ENCODE data around the gene EEPD1.

The EEPD1 gene

GRCh38 chr7:36283181-36283580, 130.1 kb downstream of the EEPD1 start:
- no peak for DNase-seq

GRCh38 chr7:36283711-36284130, 130.7 kb downstream of the EEPD1 start:
- no peak for DNase-seq

GRCh38 chr7:36284456-36285090, 131.5 kb downstream of the EEPD1 start:
- DNase-seq = no peak

- no peak for DNase-seq
Observed at GRCh38 chr7:36285276-36285675, 132.2 kb downstream of the EEPD1 start.

- peak; percentile 24 for DNase-seq
Observed at GRCh38 chr7:36286226-36286625, 133.2 kb downstream of the EEPD1 start.

GRCh38 chr7:36286688-36287087, 133.6 kb downstream of the EEPD1 start:
- DNase-seq = no peak

- no peak for DNase-seq
Observed at GRCh38 chr7:36287371-36288241, 134.6 kb downstream of the EEPD1 start.

- no peak for DNase-seq
Observed at GRCh38 chr7:36288501-36288900, 135.4 kb downstream of the EEPD1 start.

GRCh38 chr7:36289833-36290661, 137.0 kb downstream of the EEPD1 start:
- no peak for DNase-seq

GRCh38 chr7:36291387-36292316, 138.6 kb downstream of the EEPD1 start:
- DNase-seq = peak; percentile 71

GRCh38 chr7:36295090-36295489, 142.0 kb downstream of the EEPD1 start:
- DNase-seq = no peak

GRCh38 chr7:36296284-36296683, 143.2 kb downstream of the EEPD1 start:
- DNase-seq = no peak

GRCh38 chr7:36297364-36298009, 144.4 kb downstream of the EEPD1 start:
- DNase-seq = no peak

- DNase-seq = no peak
Observed at GRCh38 chr7:36298106-36298505, 145.1 kb downstream of the EEPD1 start.

- DNase-seq = no peak
Observed at GRCh38 chr7:36299223-36299774, 146.2 kb downstream of the EEPD1 start.

GRCh38 chr7:36299823-36300341, 146.8 kb downstream of the EEPD1 start:
- DNase-seq = no peak

GRCh38 chr7:36300696-36301350, 147.8 kb downstream of the EEPD1 start:
- DNase-seq = no peak

GRCh38 chr7:36301914-36302771, 149.1 kb downstream of the EEPD1 start:
- DNase-seq = no peak

Measured in effector CD8-positive, alpha-beta T cell (primary cell).